ENCODE results near the gene EML1.

- no peak for TF ChIP-seq CTCF (IDR thresholded peaks at IDR 0.05; ENCODE audit: poor library complexity)
- no peak for TF ChIP-seq EZH2 (IDR thresholded peaks at IDR 0.05; ENCODE audit: borderline replicate concordance)
These were observed 2.8 kb upstream of the EML1 start for GRCh38 chr14:99790201-99790977.

All from hepatocyte (in vitro differentiated cells).